CD1c-positive myeloid dendritic cell (primary cell): ENCODE results near the gene KNOP1.
"Not testable (repeated sequence)": the region's sequence is repeated elsewhere in the genome, so short reads cannot be mapped to it uniquely, and the experiment has no call there.

Experiments used
- DNase-seq: peaks from one replicate; pipeline ENCODE4 v3.0.0-alpha.2; 2016; ENCODE audit errors: extremely low spot score

Gene KNOP1

DNA sequence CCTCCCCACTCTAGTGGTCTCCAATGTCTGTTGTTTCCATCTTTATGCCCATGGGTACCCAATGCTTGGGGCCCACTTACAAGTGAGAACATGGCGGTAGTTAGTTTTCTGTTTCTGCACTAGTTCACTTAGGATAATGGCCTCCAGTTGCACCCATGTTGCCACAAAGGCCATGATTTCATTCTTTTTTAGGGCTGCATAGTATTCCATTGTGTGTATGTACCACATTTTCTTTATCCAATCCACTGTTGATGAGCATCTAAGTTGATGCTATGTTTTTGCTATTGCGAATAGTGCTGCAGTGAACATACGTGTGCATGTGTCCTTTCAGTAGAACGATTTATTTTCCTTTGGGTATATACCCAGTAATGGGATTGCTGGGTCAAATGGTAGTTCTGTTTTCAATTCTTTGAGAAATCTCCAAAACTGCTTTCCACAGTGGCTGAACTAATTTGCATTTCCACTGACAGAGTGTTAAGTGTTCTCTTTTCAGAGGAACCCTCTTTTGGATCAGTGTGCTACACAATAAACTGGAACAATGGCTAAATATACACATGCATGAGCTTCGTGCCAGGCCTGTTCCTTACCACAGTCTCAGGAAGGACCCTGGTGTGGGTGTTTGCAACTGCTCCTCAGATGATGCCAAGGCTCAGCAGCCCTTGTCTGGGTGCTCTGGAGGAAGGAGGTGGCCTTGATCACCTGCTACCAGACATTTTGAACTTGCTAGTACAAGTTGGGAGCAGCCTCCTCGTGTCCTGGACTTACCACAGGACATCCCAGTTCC, 34.4 kb downstream of the KNOP1 start:
- DNase-seq = no peak

DNA sequence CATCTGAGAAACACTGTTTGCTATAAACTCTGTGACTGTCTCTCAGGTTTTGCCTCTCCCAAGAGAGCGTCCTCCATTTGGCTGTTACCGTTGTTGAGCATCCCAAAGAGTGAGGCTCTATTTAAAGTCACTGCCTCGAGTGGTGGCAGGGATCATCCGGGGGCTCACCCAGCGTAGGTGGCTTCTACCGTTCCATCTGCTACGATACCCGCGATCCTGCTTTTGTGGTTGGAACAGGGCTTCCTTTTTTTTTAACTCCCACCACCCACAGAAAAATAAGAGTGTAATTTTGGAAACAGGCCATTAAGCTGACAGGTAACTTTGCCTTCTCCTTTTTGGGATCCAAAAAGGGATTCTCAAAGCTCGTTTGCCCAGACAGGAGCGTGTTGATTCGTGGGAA, 36.4 kb downstream of the KNOP1 start:
- DNase-seq = no peak

- DNase-seq = no peak
Observed at GRCh38 chr16:19680881-19681340, 37.1 kb downstream of the KNOP1 start.

DNA sequence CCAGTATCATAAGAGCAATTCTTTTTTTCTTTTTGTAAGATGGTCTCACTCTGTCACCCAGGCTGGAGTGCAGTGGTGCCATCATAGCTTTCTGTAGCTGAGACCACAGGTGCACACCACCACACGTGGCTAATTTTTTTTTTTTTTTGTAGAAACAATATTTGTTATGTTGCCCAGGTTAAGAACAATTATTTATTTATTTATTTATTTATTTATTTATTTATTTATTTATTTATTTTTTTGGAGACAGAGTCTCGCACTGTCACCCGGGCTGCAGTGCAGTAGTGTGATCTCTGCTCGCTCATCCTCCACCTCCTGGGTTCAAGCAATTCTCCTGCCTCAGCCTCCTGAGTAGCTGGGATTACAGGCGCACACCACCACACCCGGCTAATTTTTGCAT, 38.7 kb downstream of the KNOP1 start:
- DNase-seq = not testable (repeated sequence)

DNA sequence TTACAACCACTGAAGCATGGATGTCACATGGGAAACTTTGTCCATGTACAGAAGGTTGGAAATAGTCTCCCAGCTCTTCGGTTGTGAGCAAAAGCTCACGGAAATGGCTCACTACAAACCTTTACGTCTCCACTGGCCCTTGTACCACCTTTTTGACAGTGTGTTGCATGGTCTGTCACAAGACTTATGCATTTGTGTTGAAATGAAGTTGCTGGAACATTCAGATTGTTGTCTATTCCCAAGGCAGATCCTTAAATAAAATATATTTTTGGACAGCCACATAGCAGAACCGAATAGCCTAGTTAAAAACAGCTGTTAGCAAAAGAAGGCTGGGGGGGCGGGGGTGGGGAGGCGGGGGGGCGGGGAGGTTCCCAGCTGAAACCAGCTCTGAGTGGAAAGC, 39.2 kb downstream of the KNOP1 start:
- no peak for DNase-seq

GRCh38 chr16:19677402-19677801, 40.6 kb downstream of the KNOP1 start:
- DNase-seq = no peak

- DNase-seq = no peak
Observed at GRCh38 chr16:19674485-19674884, 43.5 kb downstream of the KNOP1 start.

DNA sequence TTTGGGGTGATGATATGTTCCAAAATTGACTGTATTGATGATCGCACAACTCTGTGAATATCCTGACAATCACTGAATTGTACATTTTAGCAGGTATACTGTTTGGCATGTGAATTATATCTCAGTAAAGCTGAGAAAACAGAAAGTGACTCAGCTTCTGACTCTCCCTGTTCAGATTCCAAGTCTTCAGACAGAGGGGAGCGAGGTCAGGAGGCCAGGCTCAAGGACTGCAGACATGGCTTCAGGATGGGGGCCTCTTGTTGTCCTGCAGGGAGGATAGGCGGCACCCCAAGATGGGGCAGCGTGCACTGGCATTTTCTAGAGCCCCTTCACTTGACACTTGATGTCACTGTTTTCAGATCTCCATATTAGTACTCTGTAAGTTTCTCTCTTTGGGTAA, 45.6 kb downstream of the KNOP1 start:
- DNase-seq = no peak

GRCh38 chr16:19666477-19666876, 51.5 kb downstream of the KNOP1 start:
- DNase-seq = no peak

DNA sequence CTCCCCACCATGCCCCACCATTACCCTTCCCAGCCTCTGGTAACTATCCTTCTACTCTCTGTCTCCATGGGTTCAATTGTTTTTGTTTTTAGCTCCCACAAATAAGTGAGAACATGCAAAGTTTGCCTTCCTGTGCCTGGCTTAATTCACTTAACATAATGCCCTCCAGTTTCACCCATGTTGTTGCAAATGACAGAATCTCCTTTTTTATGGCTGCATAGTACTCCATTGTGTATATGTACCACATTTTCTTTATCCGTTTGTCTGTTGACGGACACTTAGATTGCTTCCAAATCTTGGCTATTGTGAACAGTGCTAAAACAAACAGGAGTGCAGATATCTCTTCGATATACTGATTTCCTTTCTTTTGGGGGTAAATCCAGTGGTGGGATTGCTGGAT, 52.7 kb downstream of the KNOP1 start:
- DNase-seq = not testable (repeated sequence)

GRCh38 chr16:19664166-19664565, 53.9 kb downstream of the KNOP1 start:
- no peak for DNase-seq

DNA sequence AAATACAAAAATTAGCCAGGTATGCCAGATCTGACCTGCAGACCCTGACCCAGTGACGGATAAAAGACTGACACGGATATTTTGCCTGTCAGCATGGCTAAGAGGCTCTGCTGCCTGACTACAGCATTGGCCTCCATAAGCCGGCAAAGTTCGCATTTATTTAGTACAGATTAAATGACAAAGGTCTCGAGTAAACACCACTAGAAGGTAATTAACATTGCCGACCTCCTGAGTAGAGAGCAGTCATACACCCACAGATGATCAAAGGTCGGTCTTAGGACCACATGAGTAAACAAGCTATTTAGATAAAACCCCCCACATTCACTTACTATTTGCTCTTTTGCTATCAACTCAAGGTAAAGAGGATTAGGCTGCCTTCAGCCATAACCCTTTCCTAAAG, 55.7 kb downstream of the KNOP1 start:
- no peak for DNase-seq

DNA sequence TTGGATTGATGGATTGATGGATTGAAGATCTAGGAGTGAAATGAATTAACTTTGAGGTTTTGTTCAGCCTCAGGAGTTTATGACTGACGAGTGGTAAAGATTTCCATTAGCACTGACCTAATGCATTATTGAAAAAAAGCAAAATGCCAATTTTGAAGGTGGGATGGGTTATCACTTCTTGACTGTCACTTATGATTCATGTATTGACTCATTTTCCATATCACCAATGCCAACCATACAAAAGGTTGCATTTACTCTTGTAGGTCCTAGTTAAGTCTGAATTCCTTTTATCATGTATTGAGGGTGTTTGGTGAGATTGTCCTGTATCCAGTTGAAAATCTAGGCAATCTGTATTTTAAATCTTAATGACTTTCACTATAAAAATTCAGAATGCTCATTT, 57.6 kb downstream of the KNOP1 start:
- DNase-seq = no peak

DNA sequence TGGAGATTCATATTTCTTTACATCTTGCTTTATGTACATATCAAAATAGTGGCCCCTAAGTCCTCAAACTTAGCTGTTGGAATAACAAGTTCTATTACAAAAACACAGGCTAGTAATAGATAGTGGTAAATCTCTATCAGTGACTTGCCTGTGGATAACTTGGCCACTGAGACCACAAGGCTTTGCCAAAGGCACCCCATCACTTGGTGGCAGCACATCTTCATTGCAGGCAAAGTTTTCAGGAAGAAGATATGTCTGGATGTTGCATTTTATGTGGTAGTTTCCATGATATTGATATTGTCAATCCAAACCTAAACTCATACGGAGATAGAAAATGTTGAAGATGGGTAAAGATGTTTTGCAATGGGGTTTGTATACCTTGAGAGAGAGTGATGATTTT, 58.5 kb downstream of the KNOP1 start:
- DNase-seq = no peak

DNA sequence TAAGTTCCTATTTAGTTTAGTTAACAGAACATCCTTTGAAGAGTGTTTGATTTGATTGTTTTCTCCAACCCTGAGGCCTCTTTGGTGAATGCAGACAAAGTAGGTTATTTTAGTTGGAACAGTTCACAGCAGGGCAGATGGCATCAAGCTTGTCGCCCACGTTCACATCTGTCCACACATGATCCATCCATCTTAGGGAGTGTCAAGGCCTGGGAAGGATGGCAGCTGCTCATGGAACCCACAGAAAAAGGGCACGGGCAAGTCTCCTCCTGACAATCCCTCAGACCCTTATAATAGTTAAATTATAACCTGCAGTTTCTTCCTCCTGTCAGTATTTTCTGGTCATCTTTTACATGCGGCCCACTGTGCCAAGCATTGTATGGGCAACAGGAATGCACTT, 60.2 kb downstream of the KNOP1 start:
- DNase-seq = no peak

DNA sequence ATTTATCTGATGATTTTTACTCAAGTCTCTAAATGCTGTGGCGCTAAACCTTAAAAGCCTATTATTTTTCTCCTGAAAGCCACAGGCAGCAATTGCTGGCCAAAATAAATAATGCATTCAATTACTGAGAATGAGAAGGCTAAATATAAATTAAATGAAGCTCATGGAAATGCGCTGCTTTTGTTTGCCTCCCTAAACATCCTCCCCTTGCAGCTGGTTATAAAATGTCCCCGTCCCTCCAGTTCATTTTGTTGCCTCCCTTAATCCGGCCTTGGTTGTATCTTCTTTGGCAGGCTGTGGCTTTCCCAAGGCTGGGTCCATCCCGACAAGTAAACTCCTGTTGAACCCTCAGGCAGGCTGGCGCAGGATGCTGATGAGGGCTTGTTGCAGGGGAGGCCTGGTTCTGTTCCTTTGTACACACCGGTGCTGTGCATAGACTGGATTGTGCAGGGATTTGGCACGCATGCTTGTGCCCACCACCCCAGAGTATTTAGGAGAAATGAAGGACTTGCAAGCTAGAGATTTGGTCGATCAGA, 62.7 kb downstream of the KNOP1 start:
- DNase-seq = no peak

- no peak for DNase-seq
Observed at GRCh38 chr16:19654147-19654546, 63.9 kb downstream of the KNOP1 start.
